GM19455 (cell line): ENCODE results near the gene KIFBP.

Experiments used
- ATAC-seq: cut with Tn5 transposase; IDR thresholded peaks from one replicate; pipeline ENCODE4 v1.9.1; 2021; ENCODE audit not compliant: unreplicated experiment

Gene KIFBP

GRCh38 chr10:69051303-69051702 is 62.7 kb downstream of the KIFBP start:
- no peak for ATAC-seq

- ATAC-seq = no peak
These were observed 63.3 kb downstream of the KIFBP start for GRCh38 chr10:69051710-69052487.

- ATAC-seq = no peak
These were observed 64.1 kb downstream of the KIFBP start for GRCh38 chr10:69052736-69053135.

GRCh38 chr10:69055241-69055640 is 66.6 kb downstream of the KIFBP start:
- no peak for ATAC-seq

GRCh38 chr10:69056129-69056528 is 67.5 kb downstream of the KIFBP start:
- peak; percentile 40 for ATAC-seq

GRCh38 chr10:69056536-69057260 is 68.1 kb downstream of the KIFBP start:
- no peak for ATAC-seq

- ATAC-seq = no peak
These were observed 68.8 kb downstream of the KIFBP start for GRCh38 chr10:69057261-69057950.

GRCh38 chr10:69057951-69058297 is 69.3 kb downstream of the KIFBP start:
- ATAC-seq = no peak

GRCh38 chr10:69060127-69060798 is 71.7 kb downstream of the KIFBP start:
- ATAC-seq = no peak

- no peak for ATAC-seq
These were observed 72.9 kb downstream of the KIFBP start for GRCh38 chr10:69061305-69062161.

- ATAC-seq = no peak
These were observed 74.3 kb downstream of the KIFBP start for GRCh38 chr10:69062901-69063300.

GRCh38 chr10:69064762-69065328 is 76.2 kb downstream of the KIFBP start:
- no peak for ATAC-seq

GRCh38 chr10:69065406-69066361 is 77.1 kb downstream of the KIFBP start:
- ATAC-seq = peak; percentile 46
